Measurements from ENCODE around the gene ST3GAL4.

DNA sequence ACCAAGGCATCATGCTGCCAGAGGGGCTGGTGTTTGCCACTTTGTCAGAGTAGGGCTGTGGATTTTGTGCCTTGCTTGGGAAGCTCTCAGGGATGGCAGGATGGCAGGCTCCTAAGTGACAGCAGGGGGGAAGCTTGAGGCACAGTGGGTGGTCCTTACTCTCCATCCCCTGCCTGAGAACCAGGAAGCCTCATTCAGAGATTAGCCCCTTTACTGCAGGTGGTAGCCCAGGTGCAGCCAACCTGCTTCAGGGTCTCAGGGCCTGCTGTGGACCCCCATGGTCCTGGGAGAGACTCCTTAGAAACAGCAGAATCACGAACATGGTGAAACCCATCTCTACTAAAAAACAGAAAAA lies 8.9 kb upstream of the ST3GAL4 start:
- no peak for TF ChIP-seq CTCF (conservative IDR thresholded peaks at IDR 0.05; ENCODE audit: low read length)
- no peak for TF ChIP-seq EZH2phosphoT487 (IDR thresholded peaks at IDR 0.05; ENCODE audit: borderline replicate concordance)
